Gastroesophageal sphincter (tissue), 4 donors: ENCODE measurements around the gene LPAR5. TPM values are rescaled to one million over a fixed set of nuclear protein-coding genes. Genes with fewer than 3 reads are reported as not detected.

ENCODE experiments used
- ATAC-seq: fragments of 150-250 bp; one replicate; pipeline ENCODE4 v1.9.1; 2016; ENCODE audit warnings: mild to moderate bottlenecking, moderate library complexity
- H3K27ac ChIP-seq, 4 donors: fragments of 200-600 bp; sonication (generic) in 3 of 4; 1 replicate in 3 of 4; 2 replicates in 1 of 4; pipeline ENCODE4 v1.5.1; 2016 to 2019
- H3K27me3 ChIP-seq: fragments of 200-600 bp; sonication (generic); one replicate; pipeline ENCODE4 v1.5.1; 2019
- H3K36me3 ChIP-seq, 2 donors: fragments of 200-600 bp; sonication (generic); one replicate each; pipeline ENCODE4 v1.5.1; 2019; ENCODE audit warnings: control low read depth in 1 of 2
- H3K4me1 ChIP-seq, 3 donors: fragments of 200-600 bp; sonication (generic); 1 replicate in 2 of 3; 2 replicates in 1 of 3; pipeline ENCODE4 v1.5.1; 2016 to 2019; ENCODE audit warnings: control low read depth in 2 of 3
- H3K4me3 ChIP-seq, 2 donors: fragments of 200-600 bp; sonication (generic); one replicate each; pipeline ENCODE4 v1.5.1; 2019; ENCODE audit warnings: mild to moderate bottlenecking in 1 of 2, moderate library complexity in 1 of 2
- H3K9me3 ChIP-seq, 3 donors: fragments of 200-600 bp; sonication (generic); one replicate each; pipeline ENCODE4 v1.5.1; 2017 to 2019; ENCODE audit warnings: control low read depth in 2 of 3
- EP300 ChIP-seq: sonication (generic); formaldehyde crosslinking; IDR thresholded peaks from one replicate; pipeline ENCODE4 v1.6.1; 2017; ENCODE audit warnings: antibody characterized with exemption, mild to moderate bottlenecking
- POLR2A ChIP-seq, 2 donors: fragments of 450-650 bp; IDR thresholded peaks; one replicate each; pipeline ENCODE4 v1.6.1; 2017; ENCODE audit warnings: antibody characterized with exemption in 2 of 2, mild to moderate bottlenecking in 2 of 2, moderate library complexity in 1 of 2
- POLR2AphosphoS5 ChIP-seq: sonication (generic); formaldehyde crosslinking; IDR thresholded peaks from one replicate; pipeline ENCODE4 v1.6.1; 2017; ENCODE audit warnings: antibody characterized with exemption
- WGBS, 2 donors: methylation state at CpG; one replicate each; pipeline ENCODE4 v1.1.5; 2018; ENCODE audit warnings: low coverage in 1 of 2; 5-methylcytosine and 5-hydroxymethylcytosine counted together
- total RNA-seq, 4 donors: library from RNA; depleted of rRNA; stranded (reverse); fragments of >200 nt; gene quantifications; one replicate each; pipeline ENCODE4 v1.1.0, GENCODE V29; 2016
- TF ChIP-seq, protein P1 (sequence below), 4 experiments: fragments of 200-600 bp in 2 of 4; fragments of 450-650 bp in 2 of 4; sonication (generic) in 1 of 4; IDR thresholded peaks; one replicate each; pipeline ENCODE4 v1.5.1; 2017 to 2019; ENCODE audit warnings: antibody characterized with exemption in 4 of 4, mild to moderate bottlenecking in 2 of 4, moderate library complexity in 2 of 4

The LPAR5 gene
- total RNA-seq, 4 donors from 2014 or later: 0.47 to 2.0 (median 1.2) TPM

DNA sequence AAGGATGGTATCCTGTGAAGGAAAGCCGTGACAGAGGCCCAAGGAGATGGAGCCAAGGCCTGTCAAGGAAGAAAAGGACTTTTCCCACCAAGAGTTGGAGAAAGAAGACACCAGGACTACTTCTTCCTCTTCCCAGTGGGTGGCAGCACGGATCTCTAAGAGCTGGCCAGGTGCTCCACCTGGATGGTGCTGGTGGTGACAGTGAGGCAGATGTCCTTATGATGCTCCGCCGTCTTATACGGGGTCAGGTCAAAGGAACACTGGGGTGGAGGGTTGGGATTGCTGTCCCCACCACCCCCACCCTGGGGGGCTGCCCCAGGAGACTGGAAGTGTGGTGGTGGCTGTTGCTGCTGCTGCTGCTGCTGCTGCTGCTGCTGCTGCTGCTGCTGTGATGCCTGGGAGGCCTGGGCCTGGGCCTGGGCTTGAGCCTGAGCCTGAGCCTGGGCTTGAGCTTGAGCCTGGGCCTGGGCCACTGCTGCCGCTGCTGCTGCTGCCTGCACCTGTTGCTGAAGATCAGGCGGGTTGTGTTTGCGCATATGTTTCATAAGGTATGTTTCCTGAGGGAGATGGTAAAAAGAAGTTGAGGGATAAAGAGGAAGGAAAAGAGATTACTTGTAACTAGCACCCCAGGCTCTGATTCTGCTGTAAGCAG lies 31.9 kb upstream of the LPAR5 start:
- no peaks in the 10 kb centered on the region for H3K4me1 ChIP-seq
- peaks cover 0 to 70% of the 10 kb centered on the region in 2 donors for H3K36me3 ChIP-seq
- H3K4me3 ChIP-seq: no peak overlapping the region
- WGBS, 2 donors: 74 to 77% methylated on average over 3 to 4 of the region's 8 CpGs
- no peak for ATAC-seq
- no peaks in the 10 kb centered on the region for H3K27me3 ChIP-seq
- no peaks in the 10 kb centered on the region for H3K9me3 ChIP-seq
- TF ChIP-seq EP300 (no peak), POLR2AphosphoS5 (no peak), POLR2A (IDR thresholded peaks at IDR 0.05) (no peak)
- TF ChIP-seq, protein P1, sequence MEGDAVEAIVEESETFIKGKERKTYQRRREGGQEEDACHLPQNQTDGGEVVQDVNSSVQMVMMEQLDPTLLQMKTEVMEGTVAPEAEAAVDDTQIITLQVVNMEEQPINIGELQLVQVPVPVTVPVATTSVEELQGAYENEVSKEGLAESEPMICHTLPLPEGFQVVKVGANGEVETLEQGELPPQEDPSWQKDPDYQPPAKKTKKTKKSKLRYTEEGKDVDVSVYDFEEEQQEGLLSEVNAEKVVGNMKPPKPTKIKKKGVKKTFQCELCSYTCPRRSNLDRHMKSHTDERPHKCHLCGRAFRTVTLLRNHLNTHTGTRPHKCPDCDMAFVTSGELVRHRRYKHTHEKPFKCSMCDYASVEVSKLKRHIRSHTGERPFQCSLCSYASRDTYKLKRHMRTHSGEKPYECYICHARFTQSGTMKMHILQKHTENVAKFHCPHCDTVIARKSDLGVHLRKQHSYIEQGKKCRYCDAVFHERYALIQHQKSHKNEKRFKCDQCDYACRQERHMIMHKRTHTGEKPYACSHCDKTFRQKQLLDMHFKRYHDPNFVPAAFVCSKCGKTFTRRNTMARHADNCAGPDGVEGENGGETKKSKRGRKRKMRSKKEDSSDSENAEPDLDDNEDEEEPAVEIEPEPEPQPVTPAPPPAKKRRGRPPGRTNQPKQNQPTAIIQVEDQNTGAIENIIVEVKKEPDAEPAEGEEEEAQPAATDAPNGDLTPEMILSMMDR (IDR thresholded peaks at IDR 0.05): no peak
- H3K27ac ChIP-seq: no peak overlapping the region

DNA sequence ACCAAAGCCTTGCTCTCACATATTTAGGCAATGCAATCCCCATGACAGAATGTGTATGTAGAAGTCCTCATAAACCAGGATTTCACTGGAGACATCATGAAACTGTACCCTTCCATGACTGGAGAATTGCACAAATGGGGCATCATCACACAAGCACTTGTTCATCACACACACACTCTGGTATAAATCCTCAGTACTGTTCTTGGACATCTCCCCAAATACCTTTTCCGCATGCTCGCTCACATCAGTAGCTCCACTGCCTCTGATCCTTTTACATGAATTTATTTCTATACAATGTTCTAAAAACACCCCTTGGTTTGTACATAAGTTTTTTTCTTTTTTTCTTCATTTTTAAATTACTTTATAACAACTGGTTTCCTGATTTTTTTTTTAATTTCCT lies 30.5 kb upstream of the LPAR5 start:
- no peaks in the 10 kb centered on the region for H3K9me3 ChIP-seq
- H3K36me3 ChIP-seq: peaks cover 0 to 55% of the 10 kb centered on the region in 2 donors
- no peak for TF ChIP-seq EP300
- no peak for TF ChIP-seq POLR2A (IDR thresholded peaks at IDR 0.05)
- TF ChIP-seq, protein P1 (IDR thresholded peaks at IDR 0.05): no peak
- TF ChIP-seq POLR2AphosphoS5: no peak
- ATAC-seq: no peak
- H3K4me3 ChIP-seq: no peak overlapping the region
- WGBS, 2 donors: 94 to 95% methylated on average over 2 of the region's 2 CpGs
- H3K27me3 ChIP-seq: no peaks in the 10 kb centered on the region
- H3K4me1 ChIP-seq: peaks cover 0 to 14% (median 7%) of the 10 kb centered on the region in 3 donors
- no peak overlapping the region for H3K27ac ChIP-seq

DNA sequence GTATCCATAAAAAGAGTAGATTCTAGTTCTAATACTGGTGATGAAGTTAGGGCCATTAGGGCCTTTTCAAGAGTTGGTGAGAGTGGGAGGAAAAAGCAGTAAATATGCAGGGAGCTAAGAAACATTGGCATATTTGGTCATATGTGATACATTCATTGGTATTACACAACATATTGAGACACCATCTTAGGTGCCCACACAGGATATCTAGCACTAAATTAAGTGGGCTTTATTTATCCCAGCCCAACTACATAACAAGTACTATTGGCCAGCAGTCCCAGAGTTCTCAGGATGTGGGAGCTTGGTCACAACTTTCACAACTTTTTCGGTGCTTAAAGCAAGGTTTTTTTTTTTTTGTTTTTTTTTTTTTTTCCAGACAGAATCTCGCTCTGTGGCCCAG lies 29.1 kb upstream of the LPAR5 start:
- Histone ChIP-seq H3K27ac (no peak overlapping the region), H3K4me3 (no peak overlapping the region), H3K9me3 (no peaks in the 10 kb centered on the region), H3K4me1 (peaks cover 0 to 26% (median 7%) of the 10 kb centered on the region in 3 donors), H3K36me3 (peaks cover 0 to 42% of the 10 kb centered on the region in 2 donors), H3K27me3 (no peaks in the 10 kb centered on the region)
- TF ChIP-seq, protein P1 (IDR thresholded peaks at IDR 0.05): no peak
- TF ChIP-seq EP300: no peak
- no peak for TF ChIP-seq POLR2A (IDR thresholded peaks at IDR 0.05)
- no peak for TF ChIP-seq POLR2AphosphoS5
- 88% methylated on average over 2 of the region's 2 CpGs for WGBS, 2 donors
- ATAC-seq: no peak

DNA sequence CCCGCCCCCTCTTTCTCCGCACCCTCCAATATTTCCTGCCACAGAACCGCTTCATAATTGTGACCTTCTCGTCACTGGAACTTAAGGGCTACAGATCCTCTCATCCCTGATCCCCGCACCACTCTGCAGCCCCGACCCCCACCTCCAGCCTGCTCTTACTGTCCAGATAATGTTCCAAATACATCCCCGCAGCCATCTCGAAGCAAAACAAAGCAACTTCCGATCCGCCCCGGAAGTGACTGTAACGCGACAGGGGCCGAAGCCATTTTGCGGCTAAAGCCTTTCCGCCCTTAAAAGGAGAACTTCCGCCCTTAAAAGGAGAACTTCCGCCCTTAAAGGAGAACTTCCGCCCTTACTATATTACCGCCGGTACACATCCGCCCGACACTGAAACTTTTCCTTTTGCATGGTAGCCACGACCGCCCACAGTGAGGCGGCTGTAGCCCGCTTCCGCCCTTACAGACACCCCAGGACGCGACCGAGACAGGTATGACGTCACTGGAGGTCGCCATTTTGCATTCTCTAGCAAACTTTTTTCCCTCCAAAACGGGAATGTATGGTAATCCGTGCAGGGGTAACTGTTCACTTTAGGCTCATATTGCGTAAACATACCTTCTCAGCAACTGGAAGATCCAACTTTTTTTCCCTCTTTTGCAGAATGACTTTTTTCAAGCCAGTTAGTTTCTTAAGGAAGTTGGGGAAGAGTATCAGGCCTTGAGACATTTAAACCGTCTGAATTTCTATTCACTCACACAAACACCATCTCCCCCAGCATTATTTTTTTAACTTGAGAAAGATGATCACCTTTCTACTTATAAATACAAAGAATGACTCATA lies 27.4 kb upstream of the LPAR5 start, which contains the start of gene ING4:
Gene ING4, minus strand, starts transcription at position 214 of the 837 bp plus-strand sequence. Its CDS starts 18 bp downstream, at position 196.
- peak within 1 kb of the TSS; percentile 70 to 88 (median 84) for H3K27ac ChIP-seq
- H3K36me3 ChIP-seq: peaks cover 0 to 41% of the 10 kb centered on the region in 2 donors
- no peaks in the 10 kb centered on the region for H3K27me3 ChIP-seq
- H3K9me3 ChIP-seq: no peaks in the 10 kb centered on the region
- WGBS, 2 donors: 1 to 3% methylated on average over 22 to 33 of the region's 37 CpGs
- TF ChIP-seq POLR2A (IDR thresholded peaks at IDR 0.05) (peak; percentile 2 to 41), POLR2AphosphoS5 (peak; percentile 74), EP300 (no peak)
- TF ChIP-seq, protein P1 (IDR thresholded peaks at IDR 0.05): no peak
- H3K4me1 ChIP-seq: peaks cover 0 to 39% (median 7%) of the 10 kb centered on the region in 3 donors
- peak; percentile 100 for ATAC-seq
- H3K4me3 ChIP-seq: peak within 1 kb of the TSS; percentile 64 to 96
